ENCODE measurements around the gene ANKRD10. TPM values are rescaled to one million over a fixed set of nuclear protein-coding genes. Genes with fewer than 3 reads are reported as not detected.
A peak's percentile ranks its signal among the peaks of the same experiment; 100 is the strongest.
"Not testable (repeated sequence)": the region's sequence is repeated elsewhere in the genome, so short reads cannot be mapped to it uniquely, and the experiment has no call there.

ANKRD10 gene
- total RNA-seq: 100 to 1,000 TPM; 127 to 129 TPM

- DNase-seq: peak; percentile 97
- H3K4me3 Mint-ChIP-seq: peak within 1 kb of the TSS; percentile 89
- H3K9me3 Mint-ChIP-seq: no peaks in the 10 kb centered on the region
- H3K36me3 Mint-ChIP-seq (ENCODE audit: low read depth): peaks cover 41% of the 10 kb centered on the region
- peaks cover 48% of the 10 kb centered on the region for H3K4me1 Mint-ChIP-seq
- ChIA-PET POLR2A (interaction anchor here (0.8 to 3.9 kb wide), 28 partner anchors 11 to 354 kb away, joined by 3 to 33 read pairs (median 4); partner anchors contain the start of gene CARS2), CTCF (interaction anchor here (0.6 to 3.5 kb wide), 24 partner anchors 9 to 302 kb away, joined by 3 to 35 read pairs (median 4); partner anchors contain the start of gene NAXD)
- H3K27me3 Mint-ChIP-seq: no peaks in the 10 kb centered on the region
- peak within 1 kb of the TSS; percentile 94 for H3K27ac Mint-ChIP-seq
Measured at GRCh38 chr13:110915057-110915873, at the start of gene ANKRD10. Gene ANKRD10, minus strand, starts transcription at chr13:110915069. Its CDS starts 135 bp downstream, at chr13:110914934.

DNA sequence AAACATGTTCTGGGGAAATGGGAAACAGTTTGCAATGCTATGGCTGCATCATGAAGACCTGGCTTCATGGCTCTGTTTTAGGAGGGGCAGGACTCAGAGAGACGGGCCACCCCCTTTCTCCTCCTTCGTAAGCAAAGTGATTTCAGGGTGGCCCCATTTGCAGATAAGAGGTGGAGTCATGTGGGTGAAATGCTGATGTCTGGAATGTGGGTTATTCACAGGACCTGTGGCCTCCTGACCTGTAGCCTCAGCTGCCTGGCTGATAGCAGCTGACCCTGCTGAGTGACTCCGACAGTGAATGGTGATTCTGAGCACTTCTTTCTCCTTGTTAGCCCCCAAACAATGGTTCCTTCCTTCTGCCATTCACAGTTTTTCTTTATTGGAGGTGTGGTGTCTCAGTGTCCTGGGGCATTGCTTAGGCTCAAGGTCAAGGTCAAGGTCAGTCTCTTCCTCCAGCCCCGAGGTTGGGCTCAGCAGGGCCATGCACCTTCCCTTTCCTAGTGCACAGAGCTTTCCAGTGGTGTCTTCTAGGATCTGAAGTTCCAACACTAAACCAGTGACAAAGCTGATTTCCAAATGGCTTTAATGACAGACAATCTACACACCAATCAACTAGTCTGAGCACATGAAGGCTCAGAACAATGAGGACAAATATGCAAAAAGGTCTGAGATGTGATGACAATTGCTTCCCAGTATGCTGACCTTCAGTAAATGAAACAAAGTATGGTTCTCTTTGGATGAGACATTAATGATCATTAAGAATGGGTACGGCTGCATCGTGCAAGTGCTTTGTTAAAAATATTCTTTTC is 49.6 kb upstream of the ANKRD10 start:
- H3K4me3 Mint-ChIP-seq: no peak overlapping the region
- peaks cover 78% of the 10 kb centered on the region for H3K36me3 Mint-ChIP-seq (ENCODE audit: low read depth)
- DNase-seq: no peak
- peak overlapping the region; percentile 93 for H3K27ac Mint-ChIP-seq
- ChIA-PET CTCF (interaction anchor here (0.9 to 1.0 kb wide), 2 partner anchors 20 to 67 kb away, joined by 3 read pairs; no protein-coding TSS in a partner anchor), POLR2A (interaction anchor here (0.9 to 1.1 kb wide), 4 partner anchors 9 to 49 kb away, joined by 3 to 5 read pairs (median 3); partner anchors contain the start of gene ANKRD10)
- H3K27me3 Mint-ChIP-seq: peaks cover 2% of the 10 kb centered on the region
- H3K4me1 Mint-ChIP-seq: peaks cover 41% of the 10 kb centered on the region
- peaks cover 64% of the 10 kb centered on the region for H3K9me3 Mint-ChIP-seq

DNA sequence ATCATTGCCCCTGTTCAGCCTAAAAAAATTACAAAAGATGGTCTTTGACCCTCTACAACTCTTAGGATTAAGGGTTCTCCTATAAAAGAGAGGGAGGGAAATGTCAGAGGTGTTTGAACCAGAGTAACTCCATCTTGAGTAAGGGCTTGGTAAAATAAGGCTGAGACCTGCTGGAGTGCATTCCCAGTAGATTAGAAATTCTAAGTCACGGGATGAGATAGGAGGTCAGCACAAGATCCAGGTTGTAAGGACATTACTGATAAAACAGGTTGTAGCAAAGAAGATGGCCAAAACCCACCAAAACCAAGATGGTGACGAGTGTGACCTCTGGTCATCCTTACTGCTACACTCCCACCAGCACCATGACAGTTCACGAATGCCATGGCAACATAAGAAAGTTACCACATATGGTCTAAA is 48.7 kb upstream of the ANKRD10 start:
- POLR2A ChIA-PET: interaction anchor here (1.1 kb wide), 1 partner anchor 48 kb away, joined by 3 read pairs; the partner anchor contains the start of gene ANKRD10
- H3K4me3 Mint-ChIP-seq: no peak overlapping the region
- peaks cover 2% of the 10 kb centered on the region for H3K27me3 Mint-ChIP-seq
- H3K4me1 Mint-ChIP-seq: peaks cover 41% of the 10 kb centered on the region
- CTCF ChIA-PET: no interaction called here
- H3K27ac Mint-ChIP-seq: peak overlapping the region; percentile 93
- DNase-seq: no peak
- H3K36me3 Mint-ChIP-seq (ENCODE audit: low read depth): peaks cover 73% of the 10 kb centered on the region
- H3K9me3 Mint-ChIP-seq: peaks cover 58% of the 10 kb centered on the region

DNA sequence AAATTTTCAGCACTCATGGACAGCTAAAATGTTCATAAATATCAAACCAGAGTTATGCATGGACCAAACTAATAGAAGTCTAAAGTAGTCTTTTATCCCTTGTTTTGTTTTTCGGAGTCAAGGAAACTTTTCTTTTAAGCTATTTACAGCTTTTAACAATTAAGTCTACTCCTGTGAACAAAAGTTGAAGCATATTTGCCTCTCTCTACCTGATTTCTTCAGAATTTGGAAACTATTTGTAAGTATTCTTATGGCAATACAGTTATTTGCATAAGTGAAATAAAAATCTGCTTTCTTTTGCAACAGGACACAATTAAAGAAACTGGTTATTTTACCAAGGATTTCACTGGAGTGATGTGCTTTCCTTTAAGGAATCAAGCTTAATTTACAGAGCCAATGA is 47.1 kb upstream of the ANKRD10 start:
- CTCF ChIA-PET: no interaction called here
- H3K4me3 Mint-ChIP-seq: no peak overlapping the region
- no peak overlapping the region for H3K27ac Mint-ChIP-seq

GRCh38 chr13:110960204-110960603 is 45.3 kb upstream of the ANKRD10 start:
- H3K27ac Mint-ChIP-seq: no peak overlapping the region
- no peak overlapping the region for H3K4me3 Mint-ChIP-seq
- H3K9me3 Mint-ChIP-seq: peaks cover 33% of the 10 kb centered on the region
- H3K36me3 Mint-ChIP-seq (ENCODE audit: low read depth): peaks cover 41% of the 10 kb centered on the region
- no peaks in the 10 kb centered on the region for H3K27me3 Mint-ChIP-seq
- ChIA-PET POLR2A (interaction anchor here (1.7 kb wide), 1 partner anchor 46 kb away, joined by 5 read pairs; no protein-coding TSS in a partner anchor), CTCF (interaction anchor here (0.6 to 2.0 kb wide), 4 partner anchors 45 to 109 kb away, joined by 3 to 9 read pairs (median 3); partner anchors contain the start of gene ANKRD10)
- H3K4me1 Mint-ChIP-seq: peaks cover 21% of the 10 kb centered on the region
- DNase-seq: no peak

More for the DNA sequence above, 47.1 kb upstream of the ANKRD10 start:
- Mint-ChIP-seq H3K36me3 (ENCODE audit: low read depth) (peaks cover 58% of the 10 kb centered on the region), H3K27me3 (no peaks in the 10 kb centered on the region), H3K4me1 (peaks cover 35% of the 10 kb centered on the region), H3K9me3 (peaks cover 46% of the 10 kb centered on the region)
- POLR2A ChIA-PET: no interaction called here
- DNase-seq: no peak

DNA sequence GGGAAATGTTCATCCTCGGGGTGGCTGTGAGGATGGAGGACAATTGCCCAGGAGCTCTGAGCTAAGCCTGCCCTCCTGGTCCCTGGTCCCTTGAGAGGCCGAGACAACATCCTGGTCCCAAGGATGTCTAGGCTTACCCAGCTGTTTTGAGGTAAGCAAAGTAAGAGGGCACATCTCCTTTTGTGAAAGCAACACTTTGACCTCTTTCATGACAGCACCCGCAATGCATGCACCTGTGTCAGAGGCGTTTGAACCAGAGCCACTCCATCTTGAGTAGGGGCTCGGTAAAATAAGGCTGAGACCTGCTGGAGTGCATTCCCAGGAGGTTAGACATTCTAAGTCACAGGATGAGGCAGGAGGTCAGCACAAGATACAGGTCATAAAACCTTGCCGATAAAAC is 43.1 kb upstream of the ANKRD10 start:
- H3K36me3 Mint-ChIP-seq (ENCODE audit: low read depth): peaks cover 22% of the 10 kb centered on the region
- H3K4me1 Mint-ChIP-seq: peaks cover 13% of the 10 kb centered on the region
- no peak overlapping the region for H3K4me3 Mint-ChIP-seq
- H3K27ac Mint-ChIP-seq: no peak overlapping the region
- DNase-seq: no peak
- ChIA-PET CTCF (no interaction called here), POLR2A (no interaction called here)
- H3K27me3 Mint-ChIP-seq: no peaks in the 10 kb centered on the region
- peaks cover 16% of the 10 kb centered on the region for H3K9me3 Mint-ChIP-seq

GRCh38 chr13:110957181-110957884 is 42.5 kb upstream of the ANKRD10 start:
- no peak overlapping the region for H3K27ac Mint-ChIP-seq
- H3K36me3 Mint-ChIP-seq (ENCODE audit: low read depth): peaks cover 16% of the 10 kb centered on the region
- H3K4me1 Mint-ChIP-seq: peaks cover 19% of the 10 kb centered on the region
- H3K9me3 Mint-ChIP-seq: peaks cover 11% of the 10 kb centered on the region
- POLR2A ChIA-PET: no interaction called here
- H3K4me3 Mint-ChIP-seq: no peak overlapping the region
- no peaks in the 10 kb centered on the region for H3K27me3 Mint-ChIP-seq
- CTCF ChIA-PET: no interaction called here
- DNase-seq: no peak

- DNase-seq; H3K9me3 Mint-ChIP-seq; H3K4me3 Mint-ChIP-seq; H3K27ac Mint-ChIP-seq; H3K36me3 Mint-ChIP-seq (ENCODE audit: low read depth); H3K27me3 Mint-ChIP-seq; CTCF ChIA-PET: not testable (repeated sequence)
- POLR2A ChIA-PET: interaction anchor here (1.6 kb wide), 1 partner anchor 8 kb away, joined by 5 read pairs; no protein-coding TSS in a partner anchor
- peaks cover 28% of the 10 kb centered on the region for H3K4me1 Mint-ChIP-seq
Measured at GRCh38 chr13:110956216-110956615, 41.3 kb upstream of the ANKRD10 start.

- POLR2A ChIA-PET: interaction anchor here (1.6 kb wide), 1 partner anchor 9 kb away, joined by 5 read pairs; no protein-coding TSS in a partner anchor
- H3K9me3 Mint-ChIP-seq: not testable (repeated sequence)
Measured at GRCh38 chr13:110955608-110956007, 40.7 kb upstream of the ANKRD10 start.

DNA sequence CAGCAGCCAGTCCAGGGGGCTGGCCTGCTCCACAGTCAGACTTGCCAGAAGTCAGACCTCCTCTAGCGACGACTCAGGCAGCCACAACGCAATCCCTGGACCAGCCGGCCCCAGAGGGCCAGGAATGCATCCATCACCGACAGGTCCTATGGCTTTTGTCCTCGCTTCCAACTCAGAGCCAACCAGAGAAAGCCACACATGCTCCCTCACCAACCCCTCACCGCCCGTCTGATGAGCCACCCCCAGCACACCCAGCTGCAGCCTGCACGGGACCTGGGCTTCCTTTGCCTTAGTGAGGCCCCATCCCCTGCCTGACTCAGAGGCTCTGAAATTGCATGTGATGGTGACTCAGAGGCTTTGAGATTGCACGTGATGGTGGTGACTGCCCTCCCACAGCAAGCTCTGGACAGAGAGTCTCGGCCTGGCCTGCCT is 40.2 kb upstream of the ANKRD10 start:
- CTCF ChIA-PET; H3K36me3 Mint-ChIP-seq (ENCODE audit: low read depth); H3K9me3 Mint-ChIP-seq; H3K27me3 Mint-ChIP-seq; H3K4me3 Mint-ChIP-seq: not testable (repeated sequence)
- Mint-ChIP-seq H3K4me1 (peaks cover 28% of the 10 kb centered on the region), H3K27ac (peak overlapping the region; percentile 31)
- DNase-seq: peak; percentile 50
- POLR2A ChIA-PET: interaction anchor here (1.6 kb wide), 1 partner anchor 9 kb away, joined by 5 read pairs; no protein-coding TSS in a partner anchor

More at GRCh38 chr13:110955608-110956007, 40.7 kb upstream of the ANKRD10 start:
- CTCF ChIA-PET; H3K36me3 Mint-ChIP-seq (ENCODE audit: low read depth); H3K27ac Mint-ChIP-seq; H3K27me3 Mint-ChIP-seq; H3K4me3 Mint-ChIP-seq; DNase-seq: not testable (repeated sequence)
- peaks cover 28% of the 10 kb centered on the region for H3K4me1 Mint-ChIP-seq

GRCh38 chr13:110954533-110954920 is 39.7 kb upstream of the ANKRD10 start:
- H3K4me3 Mint-ChIP-seq; H3K9me3 Mint-ChIP-seq; H3K36me3 Mint-ChIP-seq (ENCODE audit: low read depth); H3K27me3 Mint-ChIP-seq; DNase-seq; CTCF ChIA-PET; H3K27ac Mint-ChIP-seq: not testable (repeated sequence)
- POLR2A ChIA-PET: interaction anchor here (1.6 kb wide), 1 partner anchor 10 kb away, joined by 5 read pairs; no protein-coding TSS in a partner anchor
- peaks cover 28% of the 10 kb centered on the region for H3K4me1 Mint-ChIP-seq

DNA sequence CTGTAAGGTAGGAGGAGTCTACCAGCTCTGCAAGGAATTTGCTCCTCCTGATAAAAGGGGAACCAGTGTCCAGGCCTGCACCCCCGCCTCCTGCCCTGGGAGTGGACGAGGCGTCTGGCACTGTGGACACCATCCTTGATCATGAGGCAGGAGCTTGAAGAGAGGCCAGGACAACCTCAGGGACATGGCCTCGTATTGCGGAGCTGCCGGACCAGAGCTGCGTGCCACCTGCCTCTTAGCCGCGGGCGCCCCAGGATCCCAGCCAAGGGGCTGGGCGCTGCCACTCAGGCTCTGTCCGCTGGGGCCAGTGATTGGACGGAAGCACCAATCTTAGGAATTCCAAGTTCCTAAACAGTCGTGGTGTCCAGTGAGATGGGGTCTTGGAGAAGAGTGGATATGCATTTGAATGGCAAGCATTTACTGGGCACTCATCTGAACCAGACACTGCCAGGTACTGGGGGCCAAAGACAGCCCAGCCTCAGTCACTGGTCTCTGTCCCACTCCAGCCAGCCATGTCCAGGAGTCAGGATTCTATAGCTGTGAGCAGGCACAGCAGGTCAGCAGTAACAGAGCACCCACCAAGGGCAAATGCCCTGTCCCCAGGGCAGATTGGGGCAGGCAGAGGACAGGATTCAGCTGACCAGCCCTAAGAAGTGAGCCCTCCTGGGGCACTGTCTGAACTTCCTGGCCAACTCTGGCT is 39.1 kb upstream of the ANKRD10 start:
- H3K4me3 Mint-ChIP-seq: no peak overlapping the region
- POLR2A ChIA-PET: no interaction called here
- peaks cover 2% of the 10 kb centered on the region for H3K9me3 Mint-ChIP-seq

More for the DNA sequence above, 39.1 kb upstream of the ANKRD10 start:
- H3K4me1 Mint-ChIP-seq: peaks cover 28% of the 10 kb centered on the region
- no peaks in the 10 kb centered on the region for H3K27me3 Mint-ChIP-seq
- no peak for DNase-seq
- H3K36me3 Mint-ChIP-seq (ENCODE audit: low read depth): peaks cover 2% of the 10 kb centered on the region
- CTCF ChIA-PET: no interaction called here
- no peak overlapping the region for H3K27ac Mint-ChIP-seq

Data from activated CD4-positive, alpha-beta memory T cell treated with anti-CD3 and anti-CD28 coated beads, Interleukin-2, amount 10 ng/mL, durations not matched to agents 7 days and 5 days (primary cell).